ENCODE results near the gene CDC23.

The CDC23 gene

DNA sequence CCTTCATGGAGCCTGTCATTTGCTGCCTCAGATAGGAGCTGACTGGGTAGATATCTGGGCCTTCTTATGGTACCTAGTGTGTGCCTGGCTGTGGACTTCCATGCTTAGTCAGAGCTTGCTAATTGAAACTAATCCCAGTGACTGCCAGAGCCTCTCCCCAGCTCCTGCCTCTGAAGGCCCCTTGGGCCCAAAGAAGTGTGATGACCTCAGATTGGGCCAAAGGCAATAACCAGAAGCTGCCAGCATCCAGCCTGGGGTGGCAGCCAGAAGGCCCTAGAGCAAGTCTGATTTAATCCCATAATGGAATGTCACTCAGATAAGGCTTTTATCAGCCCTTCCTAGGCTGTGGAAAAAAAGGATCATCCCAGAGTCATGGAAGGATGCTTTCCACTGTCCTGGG is 17.1 kb upstream of the CDC23 start:
- in situ Hi-C loops (cut with HindIII; ENCODE audit: low pct_ligation_motif_present, low sequenced_read_pairs) = no loop called here
- no peak for DNase-seq

GRCh38 chr5:138229387-138229786 is 16.3 kb upstream of the CDC23 start:
- no peaks in the 10 kb centered on the region for H3K36me3 ChIP-seq (replicated peaks)
- H3K4me3 ChIP-seq (ENCODE audit: low read depth, low read length) = no peak overlapping the region
- DNase-seq = no peak
- in situ Hi-C loops (cut with HindIII; ENCODE audit: low pct_ligation_motif_present, low sequenced_read_pairs) = no loop called here
- TF ChIP-seq, protein P1, sequence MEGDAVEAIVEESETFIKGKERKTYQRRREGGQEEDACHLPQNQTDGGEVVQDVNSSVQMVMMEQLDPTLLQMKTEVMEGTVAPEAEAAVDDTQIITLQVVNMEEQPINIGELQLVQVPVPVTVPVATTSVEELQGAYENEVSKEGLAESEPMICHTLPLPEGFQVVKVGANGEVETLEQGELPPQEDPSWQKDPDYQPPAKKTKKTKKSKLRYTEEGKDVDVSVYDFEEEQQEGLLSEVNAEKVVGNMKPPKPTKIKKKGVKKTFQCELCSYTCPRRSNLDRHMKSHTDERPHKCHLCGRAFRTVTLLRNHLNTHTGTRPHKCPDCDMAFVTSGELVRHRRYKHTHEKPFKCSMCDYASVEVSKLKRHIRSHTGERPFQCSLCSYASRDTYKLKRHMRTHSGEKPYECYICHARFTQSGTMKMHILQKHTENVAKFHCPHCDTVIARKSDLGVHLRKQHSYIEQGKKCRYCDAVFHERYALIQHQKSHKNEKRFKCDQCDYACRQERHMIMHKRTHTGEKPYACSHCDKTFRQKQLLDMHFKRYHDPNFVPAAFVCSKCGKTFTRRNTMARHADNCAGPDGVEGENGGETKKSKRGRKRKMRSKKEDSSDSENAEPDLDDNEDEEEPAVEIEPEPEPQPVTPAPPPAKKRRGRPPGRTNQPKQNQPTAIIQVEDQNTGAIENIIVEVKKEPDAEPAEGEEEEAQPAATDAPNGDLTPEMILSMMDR (IDR thresholded peaks at IDR 0.05; ENCODE audit: low read depth, low read length, missing control alignments) = no peak
- H3K27me3 ChIP-seq (replicated peaks) = no peaks in the 10 kb centered on the region
- no peak overlapping the region for H3K27ac ChIP-seq

More for the DNA sequence above, 17.1 kb upstream of the CDC23 start:
- TF ChIP-seq, protein P1 (IDR thresholded peaks at IDR 0.05; ENCODE audit: low read depth, low read length, missing control alignments) = no peak
- no peak overlapping the region for H3K27ac ChIP-seq
- no peaks in the 10 kb centered on the region for H3K36me3 ChIP-seq (replicated peaks)
- no peak overlapping the region for H3K4me3 ChIP-seq (ENCODE audit: low read depth, low read length)
- H3K27me3 ChIP-seq (replicated peaks) = no peaks in the 10 kb centered on the region

DNA sequence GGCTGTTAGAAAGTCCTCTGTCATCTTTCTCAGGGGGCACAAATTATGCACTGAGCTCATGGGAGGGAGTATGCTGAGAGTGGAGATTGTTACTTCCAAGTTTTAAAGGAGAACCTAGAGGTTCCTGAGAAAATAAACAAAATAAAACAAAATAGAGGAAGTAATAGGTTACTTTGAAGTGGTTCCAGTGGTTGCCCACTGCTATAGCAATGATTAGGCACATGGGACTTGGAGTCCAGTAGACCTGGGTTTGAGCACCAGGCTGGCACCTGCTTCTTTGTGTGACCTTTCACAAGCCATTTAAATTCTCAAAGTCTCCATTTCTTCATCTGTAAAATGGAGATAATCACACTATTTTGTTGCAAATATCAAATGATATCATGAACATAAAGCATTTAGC is 13.8 kb upstream of the CDC23 start:
- no peak overlapping the region for H3K4me3 ChIP-seq (ENCODE audit: low read depth, low read length)
- H3K27ac ChIP-seq = no peak overlapping the region
- in situ Hi-C loops (cut with HindIII; ENCODE audit: low pct_ligation_motif_present, low sequenced_read_pairs) = no loop called here
- DNase-seq = no peak
- H3K27me3 ChIP-seq (replicated peaks) = no peaks in the 10 kb centered on the region
- TF ChIP-seq, protein P1 (IDR thresholded peaks at IDR 0.05; ENCODE audit: low read depth, low read length, missing control alignments) = no peak
- no peaks in the 10 kb centered on the region for H3K36me3 ChIP-seq (replicated peaks)

DNA sequence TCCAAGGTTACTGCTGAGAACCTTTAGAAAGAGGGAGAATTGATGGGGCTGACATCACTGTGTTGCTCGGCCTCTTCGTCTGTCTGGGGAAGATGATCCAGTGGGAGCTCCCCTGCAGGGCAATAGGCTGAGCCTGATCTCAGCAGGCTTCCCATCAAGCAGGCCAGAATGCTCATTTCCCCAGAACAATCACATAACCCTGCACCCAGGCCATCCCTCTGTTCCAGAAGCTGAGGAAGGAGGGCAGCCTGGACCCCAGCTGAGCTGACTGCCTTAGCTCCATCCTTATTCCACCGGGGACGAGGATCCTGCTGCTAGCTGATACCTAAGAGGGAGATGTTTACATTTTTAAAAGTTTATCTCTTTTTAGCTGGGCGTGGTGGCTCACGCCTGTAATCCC is 11.6 kb upstream of the CDC23 start:
- Histone ChIP-seq H3K4me3 (ENCODE audit: low read depth, low read length) (no peak overlapping the region), H3K27ac (no peak overlapping the region), H3K36me3 (replicated peaks) (no peaks in the 10 kb centered on the region), H3K27me3 (replicated peaks) (no peaks in the 10 kb centered on the region)
- in situ Hi-C loops (cut with HindIII; ENCODE audit: low pct_ligation_motif_present, low sequenced_read_pairs) = no loop called here
- DNase-seq = no peak
- TF ChIP-seq, protein P1 (IDR thresholded peaks at IDR 0.05; ENCODE audit: low read depth, low read length, missing control alignments) = no peak

DNA sequence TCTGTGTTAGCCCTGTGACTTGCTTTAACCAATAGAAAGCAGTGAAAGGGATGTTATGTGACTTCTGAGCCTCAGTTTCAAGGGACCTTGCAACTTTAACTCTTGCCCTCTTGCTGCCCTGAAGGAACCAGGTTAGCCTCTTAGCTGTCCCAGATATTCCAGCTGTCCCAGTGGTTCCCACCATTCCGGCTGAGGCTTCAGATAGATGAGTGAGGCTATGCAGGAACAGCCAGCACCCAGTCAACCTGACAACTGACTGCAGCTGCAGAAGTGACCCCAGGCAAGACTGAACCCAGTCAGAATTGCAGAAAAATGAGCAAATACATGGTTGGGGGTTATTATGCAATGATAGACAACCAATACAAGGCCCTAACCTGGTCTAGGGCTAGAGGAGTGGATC is 10.4 kb upstream of the CDC23 start:
- no peak overlapping the region for H3K27ac ChIP-seq
- no peak overlapping the region for H3K4me3 ChIP-seq (ENCODE audit: low read depth, low read length)
- no peaks in the 10 kb centered on the region for H3K36me3 ChIP-seq (replicated peaks)
- in situ Hi-C loops (cut with HindIII; ENCODE audit: low pct_ligation_motif_present, low sequenced_read_pairs) = no loop called here
- no peak for DNase-seq
- TF ChIP-seq, protein P1 (IDR thresholded peaks at IDR 0.05; ENCODE audit: low read depth, low read length, missing control alignments) = no peak
- no peaks in the 10 kb centered on the region for H3K27me3 ChIP-seq (replicated peaks)

GRCh38 chr5:138216799-138217198 is 3.7 kb upstream of the CDC23 start:
- in situ Hi-C loops (cut with HindIII; ENCODE audit: low pct_ligation_motif_present, low sequenced_read_pairs) = no loop called here
- TF ChIP-seq, protein P1 (IDR thresholded peaks at IDR 0.05; ENCODE audit: low read depth, low read length, missing control alignments) = no peak
- DNase-seq = no peak
- H3K27me3 ChIP-seq (replicated peaks) = no peaks in the 10 kb centered on the region
- H3K4me3 ChIP-seq (ENCODE audit: low read depth, low read length) = no peak overlapping the region
- H3K36me3 ChIP-seq (replicated peaks) = peaks cover 2% of the 10 kb centered on the region
- no peak overlapping the region for H3K27ac ChIP-seq

Data from brain microvascular endothelial cell (primary cell).